ENCODE measurements around the gene BIN1. TPM values are rescaled to one million over a fixed set of nuclear protein-coding genes. Genes with fewer than 3 reads are reported as not detected.
A peak's percentile ranks its signal among the peaks of the same experiment; 100 is the strongest.

BIN1 gene
- total RNA-seq, 1 experiment from 2014 or later = 198 TPM

- H3K9me3 ChIP-seq = no peaks in the 10 kb centered on the region
- no peak overlapping the region for H3K4me3 ChIP-seq (ENCODE audit: low read depth, low read length)
- no peaks in the 10 kb centered on the region for H3K27me3 ChIP-seq (replicated peaks; ENCODE audit: control insufficient read depth, insufficient read depth, low read length)
- no TSS peak for BruUV-seq (replicated peaks)
- Mint-ChIP-seq H3K27me3 (ENCODE audit: insufficient read depth, unreplicated experiment) (no peaks in the 10 kb centered on the region), H3K4me3 (ENCODE audit: unreplicated experiment) (no peak overlapping the region), H3K4me1 (ENCODE audit: low read depth, unreplicated experiment) (peaks cover 37% of the 10 kb centered on the region), H3K9me3 (ENCODE audit: unreplicated experiment) (no peaks in the 10 kb centered on the region), H3K27ac (ENCODE audit: unreplicated experiment) (peak overlapping the region; percentile 70), H3K36me3 (ENCODE audit: insufficient read depth, unreplicated experiment) (peaks cover 52% of the 10 kb centered on the region)
- H3K4me1 ChIP-seq = peaks cover 58% of the 10 kb centered on the region
- CTCF ChIA-PET = no interaction called here
- DNase-seq = no peak
- POLR2A ChIA-PET = no interaction called here
- peaks cover 2% of the 10 kb centered on the region for H3K36me3 ChIP-seq (ENCODE audit: control insufficient read depth, insufficient read depth, low read length)
- intact Hi-C loops (cut with micrococcal nuclease; ENCODE audit: unreplicated experiment) = no loop called here
- TF ChIP-seq CTCF (IDR thresholded peaks at IDR 0.05; ENCODE audit: insufficient read depth in 1 of 2, low read depth in 1 of 2, low read length in 1 of 2, severe bottlenecking in 1 of 2, unreplicated experiment in 1 of 2) = no peak
These were observed 13.2 kb downstream of the BIN1 start for GRCh38 chr2:127093648-127094210.

GRCh38 chr2:127092901-127093516, 13.9 kb downstream of the BIN1 start:
- POLR2A ChIA-PET = no interaction called here
- peaks cover 59% of the 10 kb centered on the region for H3K36me3 Mint-ChIP-seq (ENCODE audit: insufficient read depth, unreplicated experiment)

GRCh38 chr2:127092306-127092705, 14.6 kb downstream of the BIN1 start:
- H3K9me3 Mint-ChIP-seq (ENCODE audit: unreplicated experiment) = no peaks in the 10 kb centered on the region
- no peaks in the 10 kb centered on the region for H3K27me3 Mint-ChIP-seq (ENCODE audit: insufficient read depth, unreplicated experiment)
- POLR2A ChIA-PET = no interaction called here
- peaks cover 58% of the 10 kb centered on the region for H3K36me3 Mint-ChIP-seq (ENCODE audit: insufficient read depth, unreplicated experiment)
- BruUV-seq (replicated peaks) = no TSS peak
- Histone ChIP-seq H3K36me3 (ENCODE audit: control insufficient read depth, insufficient read depth, low read length) (peaks cover 2% of the 10 kb centered on the region), H3K9me3 (no peaks in the 10 kb centered on the region), H3K4me1 (peaks cover 55% of the 10 kb centered on the region), H3K4me3 (ENCODE audit: low read depth, low read length) (no peak overlapping the region), H3K27me3 (replicated peaks; ENCODE audit: control insufficient read depth, insufficient read depth, low read length) (no peaks in the 10 kb centered on the region)
- TF ChIP-seq CTCF (IDR thresholded peaks at IDR 0.05; ENCODE audit: insufficient read depth in 1 of 2, low read depth in 1 of 2, low read length in 1 of 2, severe bottlenecking in 1 of 2, unreplicated experiment in 1 of 2) = no peak
- no peak for DNase-seq
- H3K4me1 Mint-ChIP-seq (ENCODE audit: low read depth, unreplicated experiment) = peaks cover 31% of the 10 kb centered on the region
- intact Hi-C loops (cut with micrococcal nuclease; ENCODE audit: unreplicated experiment) = no loop called here
- CTCF ChIA-PET = no interaction called here
- peak overlapping the region; percentile 70 for H3K27ac Mint-ChIP-seq (ENCODE audit: unreplicated experiment)
- H3K4me3 Mint-ChIP-seq (ENCODE audit: unreplicated experiment) = no peak overlapping the region

More at GRCh38 chr2:127092901-127093516, 13.9 kb downstream of the BIN1 start:
- Mint-ChIP-seq H3K9me3 (ENCODE audit: unreplicated experiment) (no peaks in the 10 kb centered on the region), H3K27ac (ENCODE audit: unreplicated experiment) (peak overlapping the region; percentile 70), H3K4me3 (ENCODE audit: unreplicated experiment) (no peak overlapping the region), H3K27me3 (ENCODE audit: insufficient read depth, unreplicated experiment) (no peaks in the 10 kb centered on the region), H3K4me1 (ENCODE audit: low read depth, unreplicated experiment) (peaks cover 37% of the 10 kb centered on the region)
- Histone ChIP-seq H3K9me3 (no peaks in the 10 kb centered on the region), H3K36me3 (ENCODE audit: control insufficient read depth, insufficient read depth, low read length) (peaks cover 2% of the 10 kb centered on the region), H3K27me3 (replicated peaks; ENCODE audit: control insufficient read depth, insufficient read depth, low read length) (no peaks in the 10 kb centered on the region), H3K4me3 (ENCODE audit: low read depth, low read length) (no peak overlapping the region), H3K4me1 (peaks cover 53% of the 10 kb centered on the region)
- DNase-seq = no peak
- no peak for TF ChIP-seq CTCF (IDR thresholded peaks at IDR 0.05; ENCODE audit: insufficient read depth in 1 of 2, low read depth in 1 of 2, low read length in 1 of 2, severe bottlenecking in 1 of 2, unreplicated experiment in 1 of 2)
- CTCF ChIA-PET = no interaction called here
- BruUV-seq (replicated peaks) = no TSS peak
- intact Hi-C loops (cut with micrococcal nuclease; ENCODE audit: unreplicated experiment) = no loop called here

Data from Caco-2 (cell line).